Amygdala (tissue), 56 donors: ENCODE measurements around the gene ARHGAP29.
"Not testable (repeated sequence)": the region's sequence is repeated elsewhere in the genome, so short reads cannot be mapped to it uniquely, and the experiment has no call there.

ENCODE experiments used
- DNase-seq, 56 donors: peaks; one replicate each; lab custom pipeline; 2025; lab: John Stamatoyannopoulos, UW

Gene ARHGAP29

DNA sequence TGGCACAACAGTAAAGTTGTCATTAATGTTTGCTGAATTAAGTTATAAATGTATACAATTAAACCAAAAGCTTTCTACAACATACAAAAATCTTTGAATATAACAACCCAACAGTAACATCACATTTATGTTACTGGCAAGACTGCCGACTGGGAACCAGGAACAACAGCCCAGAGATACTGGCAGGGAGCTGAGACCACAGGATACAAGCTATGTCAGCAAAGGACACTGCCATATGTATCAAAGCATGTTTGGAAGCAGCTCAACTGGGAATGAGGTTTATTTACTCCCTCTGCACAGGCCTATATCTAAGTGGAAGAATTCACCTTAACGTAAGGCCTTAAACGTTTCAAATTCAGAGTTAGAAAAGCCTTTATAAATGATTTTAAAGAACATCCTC, 50.4 kb downstream of the ARHGAP29 start:
- no peak for DNase-seq

DNA sequence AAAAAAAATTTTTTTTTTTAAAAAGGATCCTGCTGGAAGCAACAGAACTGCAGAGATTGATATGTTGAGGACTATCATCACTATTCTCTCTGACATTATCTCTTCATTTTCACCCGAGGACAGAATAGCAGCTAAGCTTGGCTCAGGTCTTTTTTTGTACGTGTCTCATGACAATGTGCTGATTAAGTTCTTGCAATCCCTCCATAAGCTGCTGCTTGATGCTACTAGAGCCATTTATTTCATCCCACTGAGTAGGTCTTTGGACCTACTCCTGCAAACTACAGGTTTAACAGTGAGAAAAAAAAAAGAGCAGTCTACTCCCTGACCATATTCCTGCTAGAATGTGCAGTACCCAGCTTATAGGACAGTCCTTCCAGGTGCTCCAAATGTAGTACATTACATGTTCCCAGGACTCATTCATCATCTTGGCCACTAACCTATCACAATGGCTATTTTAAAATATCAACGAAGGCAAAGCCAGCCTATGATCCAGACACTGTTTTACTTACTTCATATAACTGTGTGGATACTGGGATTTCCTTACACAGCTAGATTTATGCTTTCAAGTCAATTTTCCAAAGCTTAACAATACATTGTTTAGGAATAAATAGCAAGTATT, 54.1 kb downstream of the ARHGAP29 start:
- no peak for DNase-seq

DNA sequence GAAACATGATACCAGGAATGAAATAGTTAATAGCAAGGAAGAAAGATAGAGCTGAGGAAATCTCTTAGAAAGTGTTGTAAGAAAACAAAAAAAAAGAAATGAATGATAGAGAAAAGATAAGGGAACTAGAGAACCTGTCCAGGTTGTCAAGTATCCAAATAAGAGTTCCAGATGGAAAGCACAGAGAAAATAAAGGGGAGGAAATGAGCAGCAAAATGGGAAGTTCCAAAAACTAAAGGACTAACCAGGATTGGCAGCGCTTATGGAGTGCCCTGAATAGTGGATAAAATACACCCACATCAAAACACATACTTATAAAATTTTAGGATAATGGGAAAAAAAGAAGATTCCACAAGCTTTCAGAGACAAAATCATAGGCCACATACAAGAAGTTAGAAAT, 55.2 kb downstream of the ARHGAP29 start:
- DNase-seq, result no peak

DNA sequence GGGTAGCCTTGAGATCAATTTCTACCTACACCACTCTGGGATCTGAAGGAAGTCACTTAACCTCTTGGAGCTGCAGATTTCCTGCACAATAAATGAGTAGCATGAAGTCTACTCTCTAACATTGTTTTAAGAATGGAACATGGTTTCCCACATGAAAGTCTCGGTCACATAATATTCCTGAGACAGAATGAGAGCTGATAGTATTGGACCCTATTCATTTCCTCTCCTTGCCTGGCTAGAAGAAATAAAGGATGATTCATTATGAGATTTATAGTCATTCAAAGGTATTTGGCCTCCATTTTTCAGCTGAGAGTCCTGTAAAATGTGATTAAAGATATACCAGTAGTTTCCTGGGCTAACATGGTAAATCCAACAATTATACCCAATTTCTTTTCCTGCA, 56.7 kb downstream of the ARHGAP29 start:
- no peak for DNase-seq

DNA sequence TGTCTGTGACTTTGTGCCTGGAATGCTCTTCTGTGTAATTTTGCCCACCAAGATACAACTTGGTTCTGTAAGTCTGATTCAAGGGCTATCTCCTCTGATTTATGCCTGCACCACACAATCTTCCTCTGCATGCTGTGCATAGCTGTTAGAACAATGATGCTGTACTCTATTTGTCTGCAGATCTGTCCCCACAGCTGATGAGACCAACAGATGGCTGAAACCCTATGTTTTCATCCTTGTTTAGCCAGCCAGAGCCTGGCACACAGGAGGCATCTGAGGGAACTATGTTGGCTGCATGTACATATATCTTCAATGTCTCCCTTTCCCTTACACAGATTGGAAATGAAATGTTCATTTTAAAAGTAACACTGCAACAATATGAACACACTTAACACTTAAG, 58.5 kb downstream of the ARHGAP29 start:
- no peak for DNase-seq

DNA sequence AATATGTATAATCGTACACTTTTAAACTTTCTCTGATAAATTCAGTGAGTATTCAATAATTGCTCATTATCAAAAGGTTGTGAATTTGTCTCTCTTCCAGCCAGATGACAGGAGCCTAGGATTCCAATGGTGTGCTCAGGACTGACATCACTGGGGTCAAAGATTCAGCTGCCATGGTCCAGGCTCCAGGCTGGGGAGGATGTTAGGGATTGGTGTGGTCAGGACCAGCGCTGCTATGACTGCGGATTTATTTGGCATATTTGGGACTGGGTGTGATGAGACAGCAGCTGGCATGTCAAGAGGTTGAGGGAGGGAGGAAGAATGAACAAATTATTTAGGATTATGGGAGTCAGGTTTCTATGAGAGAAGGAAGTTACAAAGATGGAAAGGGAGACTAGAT, 68.3 kb downstream of the ARHGAP29 start:
- no peak for DNase-seq

DNA sequence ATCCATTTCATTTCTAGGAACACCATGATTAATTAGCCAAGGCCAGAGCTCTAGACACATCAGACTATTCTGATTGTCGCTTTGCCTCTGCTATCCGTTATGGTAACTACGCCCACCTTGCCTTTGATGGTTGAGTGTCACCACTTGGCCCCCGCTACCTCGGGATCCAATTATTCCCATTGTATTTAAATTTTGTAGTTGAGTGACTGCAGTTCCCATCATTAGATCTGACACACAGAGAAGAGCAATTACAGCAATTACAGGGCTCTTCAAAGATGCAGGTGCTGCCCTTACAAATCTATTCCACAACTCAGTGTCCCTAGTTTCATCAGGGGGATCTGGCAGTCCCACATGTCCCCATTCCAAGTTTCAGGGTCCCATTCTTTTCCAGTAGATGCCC, 71.5 kb downstream of the ARHGAP29 start:
- no peak for DNase-seq

DNA sequence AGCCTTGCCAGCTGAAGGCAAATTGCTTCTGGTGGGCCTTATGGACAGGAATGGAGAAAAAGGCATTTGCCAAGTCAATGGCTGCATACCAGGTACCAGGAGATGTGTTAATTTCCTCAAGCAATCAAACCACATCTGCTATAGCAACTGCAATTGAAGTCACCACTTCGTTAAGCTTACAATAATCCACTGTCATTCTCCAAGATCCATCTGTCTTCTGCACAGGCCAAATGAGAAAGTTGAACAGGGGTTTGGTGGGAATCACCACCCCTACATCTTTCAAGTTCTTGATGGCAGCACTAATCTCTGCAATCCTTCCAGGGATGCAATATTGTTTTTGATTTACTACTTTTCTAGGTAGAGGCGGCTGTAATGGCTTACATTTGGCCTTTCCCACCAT, 72.5 kb downstream of the ARHGAP29 start:
- not testable (repeated sequence) for DNase-seq

DNA sequence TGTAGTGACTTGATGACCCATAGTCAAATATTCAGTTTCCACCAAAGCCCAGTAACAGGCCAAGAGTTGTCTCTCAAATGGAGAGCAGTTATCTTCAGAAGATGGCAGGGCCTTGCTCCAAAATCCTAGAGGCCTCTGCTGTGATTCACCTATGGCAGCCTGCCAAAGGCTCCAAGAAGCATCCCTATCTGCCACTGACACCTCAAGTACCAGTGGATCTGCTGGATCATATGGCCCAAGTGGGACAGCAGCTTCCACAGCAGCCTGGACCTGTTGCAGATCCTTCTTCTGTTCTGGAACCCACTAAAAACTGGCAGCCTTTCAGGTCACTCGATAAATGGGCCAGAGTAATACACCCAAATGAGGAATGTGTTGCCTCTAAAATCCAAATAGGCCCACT, 73.3 kb downstream of the ARHGAP29 start:
- DNase-seq, result not testable (repeated sequence)

DNA sequence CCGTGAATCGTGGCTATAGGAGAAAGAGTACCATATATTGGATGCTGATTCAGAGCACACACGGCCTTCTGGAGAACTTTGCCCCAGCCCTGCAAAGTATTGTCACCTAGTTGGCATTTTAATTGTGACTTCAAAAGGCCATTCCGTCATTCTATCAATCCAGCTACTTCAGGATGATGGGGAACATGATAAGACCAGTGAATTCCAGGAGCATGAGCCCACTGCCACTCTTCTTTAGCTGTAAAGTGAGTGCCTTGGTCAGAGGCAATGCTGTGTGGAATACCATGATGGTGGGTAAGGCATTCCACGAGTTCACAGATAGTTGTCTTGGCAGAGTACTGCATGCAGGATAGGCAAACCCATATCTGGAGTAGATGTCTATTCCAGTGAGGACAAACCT, 74.1 kb downstream of the ARHGAP29 start:
- not testable (repeated sequence) for DNase-seq

DNA sequence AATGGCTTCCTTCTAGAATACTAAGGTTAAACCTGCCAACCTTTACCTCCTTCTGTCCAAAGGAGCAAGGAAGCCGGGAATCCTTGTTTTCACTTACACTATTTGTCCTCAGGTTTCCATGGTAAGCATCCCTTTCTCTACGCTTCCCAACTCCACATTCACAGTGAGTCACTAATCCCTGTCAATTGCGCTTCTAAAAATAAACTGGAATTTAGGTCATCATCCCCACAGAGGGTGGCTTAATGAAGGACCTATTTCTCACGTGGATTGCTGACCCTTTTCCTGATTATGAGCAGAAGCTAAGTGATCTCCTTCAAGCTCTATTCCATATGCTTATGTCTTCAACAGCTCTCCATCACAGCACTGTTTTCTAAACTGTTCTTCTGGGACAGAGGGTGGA, 76.6 kb downstream of the ARHGAP29 start:
- peak in 1 of 56 donors; percentile 9 for DNase-seq

DNA sequence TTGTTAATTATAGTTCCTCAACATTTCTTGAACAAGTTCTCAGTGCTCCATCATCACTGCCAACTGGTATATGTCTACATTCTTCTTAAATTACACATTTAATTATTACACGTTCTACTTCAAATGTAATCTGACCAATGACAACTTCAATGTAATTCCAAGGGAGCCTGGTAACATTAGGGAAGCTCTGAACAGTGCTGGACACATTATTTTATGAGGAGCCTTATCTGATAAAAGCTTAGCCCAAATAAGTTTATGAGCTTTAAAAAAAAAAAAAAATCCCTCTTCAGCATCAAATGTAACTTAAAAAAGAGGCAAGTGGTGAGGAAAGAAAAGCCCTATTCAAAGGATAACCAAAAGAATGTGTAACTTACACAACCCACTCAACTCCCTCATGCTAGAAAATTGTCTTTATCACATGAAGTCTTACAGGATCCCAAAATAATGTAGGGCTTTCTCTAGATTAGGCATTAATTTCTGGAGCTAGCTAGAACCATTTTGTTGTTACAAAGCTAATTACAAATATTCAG, 81.2 kb downstream of the ARHGAP29 start:
- no peak for DNase-seq

DNA sequence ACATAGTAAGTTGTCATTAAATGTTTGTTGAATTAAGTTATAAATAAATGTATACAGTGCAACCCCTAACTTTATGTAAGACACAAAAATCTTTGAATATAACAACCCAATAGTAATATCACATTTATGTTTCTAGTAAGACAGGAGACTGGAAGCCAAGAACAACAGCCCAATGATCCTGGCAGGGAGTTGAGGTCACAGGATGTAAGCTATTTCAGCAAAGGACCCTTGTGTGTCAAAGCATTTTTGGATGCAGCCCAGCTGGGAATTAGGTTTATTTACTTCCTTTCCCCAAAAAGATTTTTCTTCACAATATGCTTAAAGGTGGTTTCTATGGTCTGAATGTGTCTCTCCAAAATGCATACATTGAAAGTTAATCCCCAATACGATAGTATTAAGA, 82.4 kb downstream of the ARHGAP29 start:
- DNase-seq, result no peak

DNA sequence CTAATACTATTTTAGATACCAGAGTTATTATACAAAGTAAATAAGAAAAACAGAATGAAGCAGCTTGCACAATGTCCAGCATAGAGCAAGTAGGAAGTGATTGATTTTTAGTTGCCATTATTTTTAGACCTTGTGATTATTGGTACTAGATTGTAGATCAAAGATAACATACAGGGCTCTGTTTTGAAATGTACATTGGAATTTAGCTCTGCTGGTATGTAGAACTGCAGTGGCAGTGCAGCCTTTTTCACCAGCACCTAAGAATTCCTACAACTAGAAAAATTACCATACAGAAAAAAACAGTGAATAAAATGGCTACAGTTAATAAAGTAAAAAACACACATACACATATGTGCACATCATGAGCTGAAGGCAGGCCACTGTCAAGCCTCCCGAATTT, 84.3 kb downstream of the ARHGAP29 start:
- DNase-seq, result no peak

DNA sequence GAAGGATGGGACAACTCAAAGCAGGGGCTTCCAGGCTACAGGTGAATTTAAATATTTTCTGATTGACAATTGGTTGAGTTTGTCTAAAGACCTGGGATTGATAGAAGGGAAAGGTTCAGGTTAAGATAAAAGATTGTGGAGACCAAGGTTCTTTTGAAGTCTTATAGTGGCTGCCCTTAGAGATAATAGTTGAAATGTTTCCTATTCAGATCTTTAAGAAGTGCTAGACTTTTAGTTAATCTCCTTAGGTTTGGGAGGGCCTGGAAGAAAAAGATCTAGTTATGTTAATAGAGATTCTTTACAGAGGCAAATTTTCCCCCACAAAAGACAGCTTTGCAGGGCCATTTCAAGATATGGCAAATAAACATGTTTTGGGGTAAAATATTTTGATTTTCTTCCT, 88.2 kb downstream of the ARHGAP29 start:
- not testable (repeated sequence) for DNase-seq

DNA sequence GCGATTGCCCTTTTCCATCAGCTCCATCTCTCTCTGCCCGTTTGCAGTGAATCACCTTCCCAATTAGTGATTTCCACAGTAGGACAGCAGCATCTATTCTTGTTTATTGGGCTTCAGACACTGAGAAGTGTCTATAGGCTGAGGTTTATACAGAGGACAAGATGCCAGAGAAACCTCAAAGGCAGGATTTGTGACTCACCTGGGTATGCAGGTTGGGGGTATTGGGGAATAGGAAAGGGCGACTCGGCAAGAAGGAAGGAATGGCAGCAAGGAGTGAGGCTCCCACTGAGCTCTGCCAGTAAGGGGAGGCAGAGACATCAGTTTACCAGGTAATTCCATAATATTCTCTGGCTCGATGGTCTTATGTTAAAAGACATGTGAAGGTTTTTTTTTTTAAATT, 91.1 kb downstream of the ARHGAP29 start:
- DNase-seq, result no peak

DNA sequence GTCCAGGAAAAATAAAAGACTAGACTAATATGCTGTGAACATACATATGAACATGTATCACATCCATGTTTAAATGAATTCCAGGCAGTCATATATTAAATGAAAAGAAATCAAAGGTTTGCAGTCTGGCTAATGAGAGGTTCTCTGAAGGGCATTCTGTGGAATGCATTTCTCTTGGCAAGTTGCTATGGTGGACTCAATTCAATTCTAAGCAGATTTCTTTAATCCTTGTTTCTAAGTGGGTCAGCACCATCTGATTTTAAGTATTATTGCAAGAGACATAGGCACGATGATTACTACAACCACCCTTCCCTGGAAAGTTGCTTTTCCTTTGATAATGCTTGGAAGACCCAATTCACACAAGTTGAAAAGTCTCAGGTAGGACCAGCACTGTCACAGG, 92.5 kb downstream of the ARHGAP29 start:
- DNase-seq, result no peak

DNA sequence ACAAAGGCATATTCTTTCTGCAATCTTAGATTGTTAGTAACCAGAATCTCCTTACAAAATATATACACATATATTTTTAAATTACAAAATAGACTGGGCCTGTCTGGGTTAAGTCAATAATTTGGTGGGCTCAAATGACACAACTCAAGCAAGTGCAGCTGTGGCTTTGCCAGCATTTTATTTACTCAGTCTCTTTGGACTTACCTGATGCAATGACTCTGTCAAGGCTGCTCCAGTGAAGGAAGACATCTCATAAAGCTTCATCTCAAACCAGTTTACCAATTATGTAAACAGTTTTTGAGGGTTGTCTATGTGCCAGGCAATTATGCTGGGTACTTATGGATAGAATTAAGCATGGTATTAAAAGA, 93.6 kb downstream of the ARHGAP29 start:
- DNase-seq, result no peak

DNA sequence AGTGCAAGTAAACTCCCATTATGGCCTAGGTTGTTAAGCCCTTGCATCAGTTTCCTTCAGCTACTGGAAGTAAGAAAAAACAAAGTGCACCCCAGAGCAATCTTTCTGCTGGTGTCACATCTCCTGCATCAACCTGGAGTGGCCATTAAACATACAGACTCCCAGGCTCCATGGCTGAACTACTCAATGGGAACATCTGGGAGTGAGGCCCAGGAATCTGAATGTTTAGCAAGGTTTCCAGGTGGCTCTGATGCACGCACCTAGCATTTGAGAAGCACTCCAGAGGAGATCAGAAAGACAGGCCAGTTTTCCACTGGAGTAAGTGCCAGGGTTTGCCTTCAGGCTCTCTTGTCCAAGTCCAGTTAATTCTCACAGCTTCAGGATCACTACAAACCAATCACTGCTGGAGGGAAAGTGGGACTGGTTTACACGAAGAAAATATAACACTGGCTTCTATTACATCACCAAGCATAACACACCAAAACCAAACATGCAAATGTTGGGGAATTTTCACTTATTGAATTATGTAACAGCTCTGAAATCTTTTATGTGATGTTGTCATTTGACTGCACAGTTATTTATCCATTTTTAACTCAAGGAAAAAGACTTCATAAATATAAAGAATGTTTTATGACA, 94.1 kb downstream of the ARHGAP29 start:
- DNase-seq, result no peak

DNA sequence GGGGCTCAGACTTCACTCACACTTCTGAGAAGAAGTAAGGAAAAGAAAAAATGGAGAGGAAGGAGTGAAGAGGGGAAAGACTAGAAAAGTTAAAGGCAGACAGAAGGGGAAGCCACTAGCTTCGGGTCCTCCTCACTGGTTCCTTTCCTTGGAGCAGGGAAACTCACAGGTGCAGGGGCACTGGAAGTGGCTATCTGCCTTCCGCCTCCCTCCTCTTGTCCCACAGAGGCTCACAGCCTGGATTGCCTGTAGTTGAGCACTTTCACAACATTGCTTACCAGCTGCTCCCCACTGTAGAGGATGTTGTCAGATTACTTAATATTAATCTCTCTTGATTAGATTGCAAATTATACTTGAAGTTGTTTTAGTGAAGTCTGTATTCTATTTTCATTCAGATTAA, 94.8 kb downstream of the ARHGAP29 start:
- no peak for DNase-seq

DNA sequence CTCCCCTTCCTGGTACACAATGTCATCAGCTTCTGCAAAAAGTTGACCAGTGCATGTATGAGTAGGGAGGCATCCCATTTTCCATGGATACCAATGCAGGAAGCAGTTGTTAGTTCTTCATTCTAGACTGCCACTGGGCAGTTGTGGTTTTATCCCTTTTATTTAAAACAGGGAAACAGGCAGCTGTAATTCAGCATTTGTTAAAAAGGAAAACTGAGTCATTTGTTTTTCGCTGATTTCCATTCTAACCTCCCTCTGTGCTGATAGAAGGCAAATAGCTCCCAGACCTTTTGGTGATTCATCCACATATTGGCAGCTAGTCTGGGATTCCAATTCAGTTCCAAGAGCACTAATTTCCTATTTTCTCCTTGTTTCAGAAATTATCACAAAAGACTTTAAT, 95.4 kb downstream of the ARHGAP29 start:
- DNase-seq, result no peak

DNA sequence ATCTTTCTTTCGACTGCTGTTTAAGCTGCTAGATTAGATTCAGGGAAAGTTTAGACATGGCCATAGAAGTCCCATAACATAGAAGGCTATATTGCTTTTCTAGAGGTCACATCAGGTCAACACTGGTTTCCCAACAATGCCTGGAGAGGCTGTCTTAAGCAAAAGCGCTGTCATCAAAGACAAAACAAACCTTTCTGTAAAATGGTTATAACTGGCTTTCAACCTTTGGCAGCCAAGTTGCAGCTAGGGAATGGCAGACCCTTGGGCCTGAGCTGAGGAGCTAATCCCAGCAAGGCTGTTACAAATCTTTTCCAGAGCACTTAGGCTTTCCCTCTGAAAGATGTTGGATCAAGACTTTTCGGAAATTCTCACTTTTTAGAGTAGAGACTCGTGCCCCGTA, 105.3 kb downstream of the ARHGAP29 start:
- DNase-seq, result no peak
